Kidney (tissue), 14 donors: ENCODE data around the gene FSHR. TPM values are rescaled to one million over a fixed set of nuclear protein-coding genes. Genes with fewer than 3 reads are reported as not detected.

Experiments
- DNase-seq, 5 donors: peaks; one replicate each; pipeline ENCODE4 v3.0.0-alpha.2; 2013 to 2020
- FAIRE-seq: peaks from 2 replicates; lab custom pipeline; 2012; peaks lifted over from hg19 to GRCh38; lab: Jason Lieb, UNC
- H3K27ac ChIP-seq, 2 donors: one replicate each; pipeline ENCODE4 v1.7.0; 2013; ENCODE audit warnings: low read depth in 2 of 2, low read length in 2 of 2, inconsistent platforms in 1 of 2
- H3K27me3 ChIP-seq: one replicate; pipeline ENCODE4 v1.7.1; 2013; ENCODE audit warnings: low read length, inconsistent platforms; ENCODE audit not compliant: control insufficient read depth, insufficient read depth
- H3K36me3 ChIP-seq, 3 donors: one replicate each; pipeline versions ENCODE4 v1.7.0 to v1.7.1; 2013; ENCODE audit warnings: low read length in 3 of 3, control low read depth in 1 of 3, inconsistent platforms in 1 of 3; ENCODE audit not compliant: insufficient read depth in 3 of 3, control insufficient read depth in 2 of 3
- H3K4me1 ChIP-seq, 3 donors: one replicate each; pipeline versions ENCODE4 v1.7.0 to v1.7.1; 2013; ENCODE audit warnings: low read length in 3 of 3, inconsistent platforms in 1 of 3, low read depth in 1 of 3; ENCODE audit not compliant: control insufficient read depth in 2 of 3, insufficient read depth in 2 of 3
- H3K4me3 ChIP-seq, 3 donors: one replicate each; pipeline versions ENCODE4 v1.7.0 to v1.8.1; 2013; ENCODE audit warnings: low read length in 3 of 3, control low read depth in 1 of 3, inconsistent platforms in 1 of 3
- H3K9ac ChIP-seq, 3 donors: one replicate each; pipeline versions ENCODE4 v1.7.0 to v1.7.1; 2013; ENCODE audit warnings: low read length in 3 of 3, control low read depth in 1 of 3, inconsistent platforms in 1 of 3
- H3K9me3 ChIP-seq, 3 donors: one replicate each; pipeline versions ENCODE4 v1.7.0 to v1.7.1; 2013; ENCODE audit warnings: low read length in 3 of 3, control low read depth in 1 of 3, inconsistent platforms in 1 of 3; ENCODE audit not compliant: control insufficient read depth in 2 of 3, insufficient read depth in 1 of 3
- intact Hi-C: fragments of 100-400 bp; cut with DNase I; formaldehyde crosslinking; loops from one replicate; pipeline ENCODE4 v1.11.1; 2022
- polyA plus RNA-seq: library from polyadenylated mRNA; stranded (reverse); fragments of 350-450 nt; fragmentation: Illumina TruSeq; extraction: RNeasy Lipid Tissue Mini Kit (QIAGEN cat#74804); gene quantifications from one replicate; pipeline ENCODE4 v1.2.3, GENCODE V29; 2014; ENCODE audit warnings: low read depth, low replicate concordance; ENCODE audit not compliant: insufficient read depth
- total RNA-seq: library from RNA; stranded (reverse); fragmentation: NEBNext Ultra II Directional; extraction: Animal tissue kit (Norgen Biotek cat#: 25700); gene quantifications from one replicate; pipeline ENCODE4 v1.2.1, GENCODE V29; 2021
- TF ChIP-seq, protein P1 (sequence below): IDR thresholded peaks from 3 replicates; pipeline ENCODE4 v1.5.1; 2012; ENCODE audit warnings: mild to moderate bottlenecking, moderate library complexity, borderline replicate concordance; ENCODE audit not compliant: insufficient read depth; ENCODE audit errors: extremely low read depth
- donor health status: control.
- donor health status: control.
- donor health status: control.
- donor health status: control.
- donor health status: control.
- donor health status: DM: yes; HTN: yes; CAD: no.
- donor health status: Normal renal cell carcinoma (clear cell type).

FSHR gene
- total and polyA plus RNA-seq, 2 donors from 2014 or later, result 0.54 TPM; not detected in 1

GRCh38 chr2:49068613-49069012 lies 85.7 kb downstream of the FSHR start:
- no peaks in the 10 kb centered on the region for H3K36me3 ChIP-seq

GRCh38 chr2:49067971-49068370 lies 86.3 kb downstream of the FSHR start:
- no peak for DNase-seq
- intact Hi-C loops, result no loop called here
- FAIRE-seq, result no peak
- Histone ChIP-seq H3K27me3 (no peaks in the 10 kb centered on the region), H3K9ac (no peak overlapping the region), H3K36me3 (no peaks in the 10 kb centered on the region), H3K27ac (no peak overlapping the region), H3K9me3 (peaks cover 0 to under 1% (median 0%) of the 10 kb centered on the region in 3 donors), H3K4me1 (no peaks in the 10 kb centered on the region), H3K4me3 (no peak overlapping the region)
- TF ChIP-seq, protein P1, sequence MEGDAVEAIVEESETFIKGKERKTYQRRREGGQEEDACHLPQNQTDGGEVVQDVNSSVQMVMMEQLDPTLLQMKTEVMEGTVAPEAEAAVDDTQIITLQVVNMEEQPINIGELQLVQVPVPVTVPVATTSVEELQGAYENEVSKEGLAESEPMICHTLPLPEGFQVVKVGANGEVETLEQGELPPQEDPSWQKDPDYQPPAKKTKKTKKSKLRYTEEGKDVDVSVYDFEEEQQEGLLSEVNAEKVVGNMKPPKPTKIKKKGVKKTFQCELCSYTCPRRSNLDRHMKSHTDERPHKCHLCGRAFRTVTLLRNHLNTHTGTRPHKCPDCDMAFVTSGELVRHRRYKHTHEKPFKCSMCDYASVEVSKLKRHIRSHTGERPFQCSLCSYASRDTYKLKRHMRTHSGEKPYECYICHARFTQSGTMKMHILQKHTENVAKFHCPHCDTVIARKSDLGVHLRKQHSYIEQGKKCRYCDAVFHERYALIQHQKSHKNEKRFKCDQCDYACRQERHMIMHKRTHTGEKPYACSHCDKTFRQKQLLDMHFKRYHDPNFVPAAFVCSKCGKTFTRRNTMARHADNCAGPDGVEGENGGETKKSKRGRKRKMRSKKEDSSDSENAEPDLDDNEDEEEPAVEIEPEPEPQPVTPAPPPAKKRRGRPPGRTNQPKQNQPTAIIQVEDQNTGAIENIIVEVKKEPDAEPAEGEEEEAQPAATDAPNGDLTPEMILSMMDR, result no peak

More at GRCh38 chr2:49068613-49069012, 85.7 kb downstream of the FSHR start:
- FAIRE-seq (no peak), DNase-seq (no peak)
- no peak overlapping the region for H3K27ac ChIP-seq
- TF ChIP-seq, protein P1, result no peak
- no peaks in the 10 kb centered on the region for H3K4me1 ChIP-seq
- no peaks in the 10 kb centered on the region for H3K27me3 ChIP-seq
- intact Hi-C loops, result no loop called here
- no peak overlapping the region for H3K9ac ChIP-seq
- H3K9me3 ChIP-seq, result peaks cover 0 to 4% (median 0%) of the 10 kb centered on the region in 3 donors
- no peak overlapping the region for H3K4me3 ChIP-seq

DNA sequence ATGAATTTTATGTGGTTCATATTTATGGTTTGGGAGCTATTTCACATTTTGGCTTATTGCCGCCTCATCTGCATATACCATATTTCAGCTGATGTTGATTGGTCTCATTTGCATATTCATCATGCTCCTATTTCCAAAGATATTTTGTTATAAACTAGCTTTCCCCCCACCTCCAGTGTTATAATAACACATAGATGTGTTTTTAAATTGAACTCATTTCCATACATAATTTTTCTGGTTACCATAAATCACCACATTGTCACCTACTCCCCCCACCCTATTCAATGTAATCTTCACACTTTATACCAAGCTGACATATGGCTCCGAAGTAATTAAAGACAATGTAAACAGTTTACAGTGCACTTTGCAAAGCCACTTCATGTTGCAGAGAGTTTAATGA lies 101.2 kb downstream of the FSHR start:
- DNase-seq (no peak), FAIRE-seq (no peak)
- no peaks in the 10 kb centered on the region for H3K4me1 ChIP-seq
- no peak overlapping the region for H3K4me3 ChIP-seq
- H3K36me3 ChIP-seq, result no peaks in the 10 kb centered on the region
- peaks cover 0 to 7% (median 0%) of the 10 kb centered on the region in 3 donors for H3K9me3 ChIP-seq
- H3K27me3 ChIP-seq, result no peaks in the 10 kb centered on the region
- intact Hi-C loops, result no loop called here
- no peak overlapping the region for H3K9ac ChIP-seq
- no peak overlapping the region for H3K27ac ChIP-seq
- TF ChIP-seq, protein P1, result no peak

DNA sequence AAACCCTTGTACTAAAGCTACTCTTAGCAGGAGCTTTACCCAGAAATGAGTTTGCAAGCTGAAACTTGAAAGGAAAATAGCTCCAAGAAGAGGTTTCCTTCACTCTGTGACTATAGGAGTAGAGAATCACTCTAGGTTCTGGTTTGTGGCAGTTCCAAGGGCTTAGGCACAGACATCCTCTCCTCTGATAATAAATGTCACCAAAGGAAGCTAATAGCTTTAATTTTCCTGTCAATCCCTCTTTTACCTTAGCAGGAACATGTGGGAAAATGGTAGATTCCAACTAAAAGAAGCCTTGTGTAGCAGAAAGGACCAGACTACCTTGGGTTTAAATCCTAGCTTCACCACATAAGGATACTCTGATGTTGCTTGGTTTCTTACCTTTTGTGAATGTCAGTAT lies 104.0 kb downstream of the FSHR start:
- Histone ChIP-seq H3K27ac (no peak overlapping the region), H3K4me3 (no peak overlapping the region), H3K9me3 (no peaks in the 10 kb centered on the region), H3K9ac (no peak overlapping the region), H3K27me3 (no peaks in the 10 kb centered on the region), H3K36me3 (no peaks in the 10 kb centered on the region), H3K4me1 (no peaks in the 10 kb centered on the region)
- intact Hi-C loops, result no loop called here
- TF ChIP-seq, protein P1, result no peak
- DNase-seq, result no peak
- FAIRE-seq, result no peak
